GM19372 (cell line): ENCODE data around the gene PAK4.
"Not testable (repeated sequence)": the region's sequence is repeated elsewhere in the genome, so short reads cannot be mapped to it uniquely, and the experiment has no call there.

Source experiments
- ATAC-seq: cut with Tn5 transposase; IDR thresholded peaks from one replicate; pipeline ENCODE4 v1.9.1; 2021; ENCODE audit warnings: mild to moderate bottlenecking, low read depth, moderate library complexity; ENCODE audit not compliant: unreplicated experiment

PAK4 gene

DNA sequence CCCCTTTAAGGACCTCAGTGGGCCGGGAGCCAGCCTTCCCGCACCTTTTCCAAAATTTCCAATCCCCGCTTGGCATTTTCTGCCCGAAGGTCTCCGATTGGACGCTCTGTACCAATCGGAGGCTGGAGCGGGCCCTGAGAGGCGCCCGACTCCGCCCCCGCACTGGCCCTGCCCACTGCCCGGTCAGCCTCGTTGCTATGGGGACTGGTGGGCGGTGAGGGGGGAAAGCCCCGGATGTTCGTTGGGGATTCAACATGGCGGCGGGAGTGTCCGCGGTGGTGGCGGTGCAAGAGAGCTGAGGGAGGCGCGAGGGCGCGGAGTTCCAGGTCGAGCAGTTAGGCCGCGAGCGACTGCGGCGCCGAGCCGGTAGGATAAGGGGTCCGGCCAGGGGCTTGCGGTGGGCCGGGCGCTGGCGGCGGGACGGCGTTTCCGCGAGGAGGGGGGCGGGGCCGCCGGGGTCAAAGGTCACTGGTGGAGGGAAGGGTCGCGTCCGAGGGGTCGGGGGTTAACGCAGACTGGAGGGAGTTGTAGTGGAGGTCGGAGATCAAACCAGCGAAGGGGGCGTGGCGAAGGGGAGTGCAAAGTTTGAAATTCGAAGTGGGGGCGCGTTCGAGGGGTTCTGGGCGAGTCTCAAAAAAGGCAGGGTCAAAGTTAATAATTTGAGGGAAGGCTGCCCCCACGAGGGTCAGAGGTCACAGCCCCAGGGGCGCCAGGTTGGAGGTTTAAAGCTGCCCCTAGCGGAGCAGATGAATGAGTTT lies at the start of gene PAK4:
TSS of gene PAK4 (plus strand) at position 233 of the 758 bp plus-strand sequence. CDS start 43,768 bp downstream, outside the sequence.
- peak; percentile 94 for ATAC-seq

DNA sequence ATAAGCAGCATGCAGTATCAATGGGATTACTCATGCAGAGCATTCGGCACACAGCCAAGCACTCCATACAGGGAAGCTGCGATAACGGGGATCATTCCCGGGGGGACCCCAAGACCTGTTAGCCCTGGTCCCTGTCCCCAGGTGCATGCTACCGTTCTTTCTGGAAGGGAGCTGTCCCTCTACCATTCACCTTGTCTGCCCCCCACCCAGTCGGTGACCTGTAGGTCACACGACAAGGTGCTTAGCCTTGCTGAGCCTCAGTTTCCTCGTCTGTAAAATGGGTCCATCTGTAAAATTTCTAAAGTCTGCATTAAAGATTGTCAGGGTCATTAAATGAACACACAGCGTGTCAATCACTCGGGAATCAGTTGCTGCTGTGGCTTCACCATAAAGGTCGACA lies 48.3 kb upstream of the PAK4 start:
- no peak for ATAC-seq

DNA sequence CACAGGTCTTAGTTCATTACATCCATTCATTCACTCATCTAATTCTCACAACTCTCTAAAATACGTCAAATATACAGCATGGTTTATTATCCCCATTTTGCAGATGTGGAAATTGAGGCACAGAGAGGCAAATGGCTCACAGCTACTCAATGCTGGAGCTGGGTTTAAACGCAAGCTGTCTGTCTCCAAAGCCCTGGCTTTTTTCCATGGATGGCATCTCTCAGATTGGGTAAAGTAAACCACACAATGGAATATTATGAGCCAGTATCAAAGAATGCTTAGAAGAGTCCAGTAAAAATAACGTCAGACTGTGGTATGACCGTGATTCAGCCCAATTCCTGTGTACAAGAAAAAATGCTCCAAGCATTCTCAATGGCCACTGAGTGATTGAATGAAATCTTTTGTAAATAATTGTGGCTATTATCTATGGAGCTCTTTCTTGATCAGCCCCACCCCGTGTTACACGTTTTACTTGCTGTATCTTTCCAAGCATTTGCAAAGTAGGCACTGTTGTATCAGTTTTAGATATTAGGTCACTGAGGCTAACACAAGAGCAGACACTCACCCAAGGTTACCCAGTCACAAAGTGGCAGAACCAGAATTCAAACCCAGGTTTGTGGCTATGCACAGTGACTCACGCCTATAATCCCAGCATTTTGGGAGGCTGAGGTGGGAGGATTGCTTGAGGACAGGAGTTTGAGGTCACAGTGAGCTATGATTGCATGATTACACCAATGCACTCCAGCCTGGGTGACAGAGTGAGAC lies 47.0 kb upstream of the PAK4 start:
- no peak for ATAC-seq

DNA sequence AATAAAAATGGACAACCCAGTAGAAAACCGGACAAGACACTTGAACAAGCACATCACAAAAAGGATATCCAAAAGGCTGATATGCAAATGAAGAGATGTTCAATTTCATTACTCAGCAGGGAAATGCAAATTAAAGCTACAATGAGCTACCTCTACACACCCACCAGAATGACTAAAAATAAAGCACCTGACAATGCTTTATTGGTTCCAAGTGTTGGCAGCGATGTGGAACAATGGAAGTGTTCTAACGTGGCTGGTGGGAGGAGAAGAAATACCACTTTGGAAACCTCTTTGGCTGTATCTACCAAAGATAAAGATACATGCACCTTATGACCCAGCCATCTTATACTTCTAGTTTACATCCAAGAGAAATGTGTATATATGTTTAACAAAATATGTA lies 45.2 kb upstream of the PAK4 start:
- ATAC-seq, result no peak

DNA sequence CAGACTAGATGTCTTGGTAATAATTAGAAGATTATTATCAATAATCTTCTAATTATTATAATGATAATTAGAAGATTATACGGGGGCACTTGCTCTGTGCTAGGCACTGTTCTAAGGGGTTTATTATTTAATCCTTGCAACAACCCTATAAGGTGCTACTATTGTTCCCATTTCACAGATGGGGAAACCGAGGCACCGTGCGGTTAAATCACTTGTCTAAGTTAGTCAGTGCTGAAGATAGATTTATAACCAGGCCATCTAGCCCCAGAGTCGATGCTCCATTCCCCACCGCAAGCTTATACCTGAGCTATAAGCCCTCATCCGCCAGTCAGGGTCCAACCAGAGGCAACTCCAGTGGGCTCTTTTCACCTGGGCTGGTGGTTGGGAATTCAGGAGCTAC lies 43.4 kb upstream of the PAK4 start:
- no peak for ATAC-seq

DNA sequence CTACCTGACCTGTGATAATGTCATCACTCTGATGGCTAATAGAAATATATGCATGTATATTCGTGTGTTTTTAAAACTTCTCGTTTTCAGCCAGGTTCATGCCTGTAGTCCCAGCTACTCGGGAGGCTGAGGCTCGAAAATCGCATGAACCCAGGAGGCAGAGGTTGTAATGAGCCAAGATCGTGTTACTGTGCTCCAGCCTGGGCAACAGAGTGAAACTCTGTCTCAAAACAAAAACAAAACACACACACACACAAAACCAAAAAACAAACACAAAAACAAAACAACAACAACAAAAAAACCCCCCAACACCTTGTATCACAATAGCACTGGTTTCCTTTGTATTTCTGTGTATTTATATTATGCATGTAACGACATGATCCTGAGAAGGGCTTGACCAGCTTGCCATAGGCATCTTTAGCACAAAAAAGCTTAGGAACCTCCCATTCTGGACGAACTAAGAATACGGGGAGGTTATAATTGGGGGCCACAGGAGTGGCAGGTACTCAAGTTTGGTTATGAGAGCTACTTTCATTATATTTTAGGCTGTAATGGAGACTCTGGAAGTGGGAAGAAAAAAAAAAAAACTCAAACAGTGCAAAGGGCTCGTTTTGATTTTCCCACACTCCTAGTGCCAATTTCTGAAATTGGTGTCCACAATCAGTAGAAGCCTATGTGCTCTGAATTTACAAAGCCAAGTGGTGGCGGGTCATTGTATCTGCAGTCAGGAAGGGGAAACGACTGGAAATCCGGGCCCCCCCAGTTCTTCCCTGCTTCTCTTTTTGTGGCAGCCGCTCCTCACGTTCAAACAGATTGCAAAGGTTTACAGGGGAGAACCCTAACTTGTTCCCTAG lies 42.6 kb upstream of the PAK4 start:
- ATAC-seq, result no peak

DNA sequence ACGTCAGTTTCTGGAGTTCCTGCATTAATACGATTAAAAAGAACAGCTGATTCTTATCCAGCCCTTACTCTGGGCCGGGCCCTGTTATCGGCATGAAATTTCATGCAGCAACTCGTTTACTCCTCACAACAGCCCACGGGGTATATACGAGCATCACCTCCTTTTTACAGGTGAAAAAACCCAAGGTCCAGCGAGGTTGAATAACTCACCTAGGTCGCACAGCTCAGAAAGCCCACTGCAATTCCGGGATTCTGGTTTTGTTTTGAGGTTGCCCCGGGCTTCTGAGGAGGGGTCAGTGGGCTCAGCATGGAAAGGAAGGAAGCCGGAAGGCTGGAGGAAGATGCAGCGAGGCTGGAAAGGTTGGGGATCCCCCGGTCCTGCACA lies 42.0 kb upstream of the PAK4 start:
- no peak for ATAC-seq

DNA sequence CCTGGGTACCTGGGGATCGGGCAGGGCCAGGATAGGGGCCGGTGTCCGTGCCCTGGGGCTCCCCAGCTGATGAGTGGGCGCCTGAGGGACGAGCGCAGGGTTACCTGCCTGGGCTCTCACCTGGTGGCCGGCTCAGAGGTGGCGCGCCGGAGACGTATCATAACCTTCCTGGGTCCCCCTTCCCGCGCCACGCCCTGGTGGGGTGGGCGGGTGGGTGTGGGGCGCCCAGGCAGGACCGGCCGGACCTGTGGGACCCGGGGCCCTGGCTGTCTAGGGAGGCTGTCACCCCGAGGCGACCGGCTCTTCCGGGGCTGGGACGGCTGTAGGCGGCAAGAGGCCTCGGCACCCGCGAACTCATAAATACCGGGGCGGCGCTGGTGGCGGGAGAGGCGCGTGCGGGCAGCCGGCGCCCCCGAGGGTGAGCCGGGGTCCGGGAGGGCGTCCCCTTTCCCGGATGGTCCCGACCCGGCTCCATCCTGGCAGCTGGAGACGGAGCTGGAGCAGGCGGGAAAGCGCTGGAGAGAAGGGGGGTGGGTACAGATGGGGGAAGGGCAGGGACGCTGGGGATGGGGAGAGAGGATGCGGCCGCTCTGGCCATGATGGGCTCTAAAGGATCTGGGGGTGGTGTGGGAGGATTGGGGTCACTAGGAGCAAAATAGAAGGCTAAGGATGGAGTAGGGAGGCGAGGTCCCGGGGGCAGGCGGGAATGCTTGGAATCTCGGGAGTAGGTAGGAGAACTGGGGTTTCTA lies 41.4 kb upstream of the PAK4 start, which contains the start of gene ACP7:
TSS of gene ACP7 (plus strand) at position 386 of the 749 bp plus-strand sequence. CDS start 902 bp downstream, outside the sequence.
- ATAC-seq, result no peak

DNA sequence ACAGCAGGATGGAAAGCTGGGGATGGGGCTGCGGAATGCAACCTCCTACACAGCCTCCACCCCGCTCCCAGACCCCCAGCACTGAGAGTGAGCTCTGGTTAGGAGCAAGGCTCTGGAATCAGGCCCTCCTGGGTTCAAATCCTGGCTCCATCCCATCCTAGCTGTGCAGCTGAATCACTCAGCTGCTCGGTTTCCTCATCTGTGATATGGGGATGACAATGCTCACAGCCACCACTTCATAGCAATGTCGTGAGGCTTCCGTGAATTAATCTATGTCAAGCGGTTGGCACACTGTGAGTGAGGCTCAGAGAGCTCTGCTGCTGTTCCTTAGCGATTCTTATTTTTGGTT lies 40.9 kb upstream of the PAK4 start:
- no peak for ATAC-seq

DNA sequence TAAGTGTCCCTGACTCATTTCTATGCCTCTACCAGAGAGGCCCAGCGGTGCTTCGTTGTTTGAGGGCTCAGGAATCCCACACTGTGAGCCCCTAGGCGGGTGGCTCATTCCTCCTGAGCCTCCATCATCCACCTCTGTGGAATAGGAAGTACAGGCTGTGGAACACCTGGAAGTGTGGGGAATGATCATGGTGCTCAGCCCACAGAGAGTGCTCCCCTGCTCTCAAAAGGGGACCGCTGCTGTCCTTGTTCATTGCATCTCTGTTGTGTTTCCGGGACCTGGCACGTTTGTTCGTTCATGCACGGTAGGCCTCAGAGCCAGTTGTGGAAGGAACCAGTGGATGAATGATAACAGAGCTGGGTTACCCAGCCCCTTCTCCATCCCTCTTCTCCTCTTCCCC lies 40.2 kb upstream of the PAK4 start:
- ATAC-seq, result no peak

DNA sequence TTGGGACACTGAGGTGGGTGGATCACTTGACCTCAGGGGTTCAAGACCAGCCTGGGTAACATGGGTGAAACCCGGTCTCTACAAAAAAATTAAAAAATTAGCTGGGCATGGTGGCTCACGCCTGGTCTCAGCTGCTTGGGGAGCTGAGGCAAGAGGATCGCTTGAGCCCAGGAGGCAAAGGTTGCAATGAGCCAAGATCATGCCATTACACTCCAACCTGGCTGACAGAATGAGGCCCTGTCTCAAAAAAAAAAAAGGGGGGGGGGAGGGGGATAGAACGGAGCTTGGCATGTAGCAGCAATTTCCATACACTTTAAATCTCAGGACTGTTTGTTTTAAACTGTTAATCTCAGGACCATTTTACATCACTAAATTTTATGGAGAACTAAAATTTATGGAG lies 39.2 kb upstream of the PAK4 start:
- no peak for ATAC-seq

DNA sequence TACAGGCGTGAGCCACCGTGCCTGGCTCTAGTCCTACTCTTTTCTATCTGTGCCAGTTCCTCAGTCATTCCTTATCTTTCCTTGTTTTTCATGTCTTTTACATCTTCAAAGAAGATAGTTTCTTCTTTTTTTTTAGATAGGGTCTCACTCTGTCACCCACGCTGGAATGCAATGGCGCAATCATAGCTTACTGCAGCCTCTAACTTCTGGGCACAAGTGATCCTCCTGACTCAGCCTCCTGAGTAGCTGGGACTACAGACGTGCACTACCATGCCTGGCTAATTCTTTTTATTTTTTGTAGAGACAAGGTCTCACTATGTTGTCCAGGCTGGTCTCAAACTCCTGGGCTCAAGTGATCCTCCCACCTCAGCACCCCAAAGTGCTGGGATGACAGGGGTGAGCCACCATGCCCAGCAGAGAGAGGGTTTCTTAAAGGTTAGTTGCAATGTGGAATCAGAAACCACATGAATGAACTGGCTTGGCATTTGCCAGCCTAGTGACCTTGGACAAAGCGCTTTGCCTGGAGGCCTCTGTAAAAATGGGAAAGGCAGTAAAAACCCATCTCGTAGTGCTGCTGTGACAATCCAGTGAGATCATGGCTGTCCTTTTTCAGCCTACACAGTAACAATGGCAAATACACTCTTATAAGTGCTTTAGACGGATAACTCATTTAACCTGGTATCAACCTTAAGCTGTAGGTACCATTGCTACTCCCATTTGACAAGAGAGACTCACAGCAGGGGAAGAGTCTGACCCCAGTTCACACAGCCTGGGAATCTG lies 37.5 kb upstream of the PAK4 start:
- no peak for ATAC-seq

DNA sequence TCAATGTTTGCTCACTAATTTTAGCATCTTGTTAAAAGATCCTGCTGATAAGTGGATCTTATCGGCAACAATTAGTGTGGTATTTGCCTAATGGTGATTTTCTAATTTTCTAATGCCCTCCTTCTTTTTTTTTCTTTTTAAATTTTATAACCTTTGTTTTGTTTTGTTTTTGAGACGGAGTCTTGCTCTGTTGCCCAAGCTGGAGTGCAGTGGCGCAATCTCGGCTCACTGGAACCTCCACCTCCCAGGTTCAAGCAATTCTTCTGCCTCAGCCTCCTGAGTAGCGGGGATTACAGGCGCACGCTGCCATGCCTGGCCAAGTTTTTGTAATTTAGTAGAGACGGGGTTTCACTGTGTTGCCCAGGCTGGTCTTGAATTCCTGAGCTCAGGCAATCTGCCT lies 35.6 kb upstream of the PAK4 start:
- not testable (repeated sequence) for ATAC-seq

DNA sequence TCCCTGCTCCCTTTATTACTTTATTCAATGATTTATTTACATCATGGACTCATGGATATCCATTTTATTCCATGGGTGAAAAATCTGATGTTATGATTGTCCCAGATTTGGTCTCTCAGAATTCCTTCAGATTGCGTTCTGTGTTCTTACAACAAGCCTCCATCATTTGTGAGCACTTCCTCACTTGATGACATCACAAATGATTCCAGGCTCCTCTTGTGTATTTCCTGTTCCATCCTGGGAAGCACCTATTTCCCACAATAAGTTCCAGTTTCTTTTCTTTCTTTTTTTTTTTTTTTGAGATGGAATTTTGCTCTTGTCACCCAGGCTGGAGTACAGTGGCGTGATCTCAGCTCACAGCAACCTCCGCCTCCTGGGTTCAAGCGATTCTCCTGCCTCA lies 34.7 kb upstream of the PAK4 start:
- ATAC-seq, result no peak

DNA sequence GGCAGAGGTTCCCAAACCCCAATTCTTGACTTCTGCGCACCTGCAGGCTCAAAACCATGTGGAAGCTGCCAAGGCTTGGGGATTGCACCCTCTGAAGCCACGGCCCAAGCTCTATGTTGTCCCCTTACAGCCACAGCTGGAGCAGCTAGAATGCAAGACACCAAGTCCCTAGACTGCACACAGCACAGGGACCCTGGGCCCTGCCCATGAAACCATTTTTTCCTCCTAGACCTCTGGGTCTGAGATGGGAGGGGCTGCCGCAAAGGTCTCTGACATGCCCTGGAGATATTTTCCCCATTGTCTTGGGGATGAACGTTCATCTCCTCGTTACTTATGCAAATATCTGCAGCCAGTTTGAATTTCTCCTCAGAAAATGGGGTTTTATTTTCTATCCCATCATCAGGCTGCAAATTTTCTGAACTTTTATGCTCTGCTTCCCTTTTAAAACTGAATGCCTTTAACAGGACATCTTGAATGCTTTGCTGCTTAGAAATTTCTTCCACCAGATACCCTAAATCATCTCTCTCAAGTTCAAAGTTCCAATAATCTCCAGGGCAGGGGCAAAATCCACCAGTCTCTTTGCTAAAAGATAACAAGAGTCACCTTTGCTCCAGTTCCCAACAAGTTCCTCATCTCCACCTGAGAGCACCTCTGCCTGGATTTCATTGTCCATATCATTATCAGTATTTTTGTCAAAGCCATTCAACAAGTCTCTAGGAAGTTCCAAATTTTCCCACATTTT lies 29.6 kb upstream of the PAK4 start:
- ATAC-seq, result not testable (repeated sequence)

DNA sequence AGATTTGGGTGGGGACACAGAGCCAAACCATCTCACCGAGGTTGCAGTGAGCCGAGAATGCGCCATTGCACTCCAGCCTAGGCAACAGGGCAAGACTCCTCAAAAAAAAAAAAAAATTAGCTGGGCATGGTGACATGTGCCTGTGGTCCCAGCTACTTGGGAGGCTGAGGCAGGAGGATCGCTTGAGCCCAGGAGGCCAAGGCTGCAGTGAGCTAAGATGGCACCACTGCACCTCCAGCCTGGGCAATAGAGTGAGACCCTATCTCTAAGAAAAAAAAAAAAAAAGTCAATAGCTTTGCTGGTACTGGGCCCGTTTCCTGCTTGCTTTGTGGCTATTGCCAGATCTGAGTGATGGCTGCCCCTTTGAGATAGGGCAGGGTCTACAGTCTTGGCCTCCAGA lies 28.3 kb upstream of the PAK4 start:
- no peak for ATAC-seq

DNA sequence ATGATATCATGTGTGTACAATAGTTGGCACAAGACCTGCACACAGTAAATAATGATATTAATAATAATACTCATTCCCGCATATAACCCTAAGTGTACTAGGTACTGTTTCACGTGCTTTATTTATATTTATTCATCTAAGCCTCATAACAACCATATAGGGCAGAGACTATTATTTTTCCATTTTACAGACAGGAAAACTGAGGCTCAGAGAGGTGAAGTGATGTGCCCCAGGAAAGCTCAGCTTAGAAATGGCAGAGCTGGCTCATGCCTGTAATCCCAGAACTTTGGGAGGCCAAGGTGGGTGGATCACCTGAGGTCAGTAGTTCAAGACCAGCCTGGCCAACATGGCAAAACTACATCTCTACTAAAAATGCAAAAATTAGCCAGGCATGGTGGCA lies 27.9 kb upstream of the PAK4 start:
- no peak for ATAC-seq

DNA sequence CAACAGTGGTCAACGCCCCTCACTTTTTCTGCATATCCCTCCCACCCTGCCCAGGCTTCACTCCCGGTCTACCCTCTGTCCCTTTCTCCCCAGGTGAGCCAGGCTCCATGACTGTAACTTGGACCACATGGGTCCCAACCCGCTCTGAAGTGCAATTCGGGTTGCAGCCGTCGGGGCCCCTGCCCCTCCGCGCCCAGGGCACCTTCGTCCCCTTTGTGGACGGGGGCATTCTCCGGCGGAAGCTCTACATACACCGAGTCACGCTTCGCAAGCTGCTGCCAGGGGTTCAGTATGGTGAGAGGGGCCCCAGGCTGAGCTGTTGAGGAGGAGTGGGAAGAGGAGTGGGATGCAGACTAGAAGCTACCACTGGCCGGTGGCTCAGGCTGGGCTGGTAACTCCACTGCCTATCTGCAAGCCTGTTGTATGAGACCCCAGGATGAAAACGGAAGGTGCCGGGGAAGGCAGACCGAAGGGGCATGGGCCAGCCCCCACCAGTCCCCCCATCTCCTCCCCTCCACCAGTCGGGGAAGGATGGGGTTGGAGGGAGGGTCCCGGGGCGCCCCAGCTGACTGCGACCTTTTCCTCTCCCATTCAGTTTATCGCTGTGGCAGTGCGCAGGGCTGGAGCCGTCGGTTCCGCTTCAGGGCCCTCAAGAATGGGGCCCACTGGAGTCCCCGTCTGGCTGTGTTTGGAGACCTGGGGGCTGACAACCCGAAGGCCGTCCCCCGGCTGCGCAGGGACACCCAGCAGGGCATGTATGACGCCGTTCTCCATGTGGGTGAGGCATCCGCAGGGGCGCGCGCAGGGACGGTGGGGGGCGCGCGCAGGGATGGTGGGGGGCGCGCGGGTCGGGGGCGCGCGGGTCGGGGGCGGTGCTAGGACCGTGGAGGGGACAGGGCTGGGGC lies 27.0 kb upstream of the PAK4 start:
- ATAC-seq, result no peak
